Activated CD4-positive, CD25-positive, alpha-beta regulatory T cell treated with anti-CD3 and anti-CD28 coated beads, Interleukin-2, amount 50 U/mL, for 72 hours (primary cell): Measurements from ENCODE around the gene SNAPC3.

Experiments
- DNase-seq: peaks from one replicate; pipeline ENCODE4 v3.0.0; 2021

The SNAPC3 gene

DNA sequence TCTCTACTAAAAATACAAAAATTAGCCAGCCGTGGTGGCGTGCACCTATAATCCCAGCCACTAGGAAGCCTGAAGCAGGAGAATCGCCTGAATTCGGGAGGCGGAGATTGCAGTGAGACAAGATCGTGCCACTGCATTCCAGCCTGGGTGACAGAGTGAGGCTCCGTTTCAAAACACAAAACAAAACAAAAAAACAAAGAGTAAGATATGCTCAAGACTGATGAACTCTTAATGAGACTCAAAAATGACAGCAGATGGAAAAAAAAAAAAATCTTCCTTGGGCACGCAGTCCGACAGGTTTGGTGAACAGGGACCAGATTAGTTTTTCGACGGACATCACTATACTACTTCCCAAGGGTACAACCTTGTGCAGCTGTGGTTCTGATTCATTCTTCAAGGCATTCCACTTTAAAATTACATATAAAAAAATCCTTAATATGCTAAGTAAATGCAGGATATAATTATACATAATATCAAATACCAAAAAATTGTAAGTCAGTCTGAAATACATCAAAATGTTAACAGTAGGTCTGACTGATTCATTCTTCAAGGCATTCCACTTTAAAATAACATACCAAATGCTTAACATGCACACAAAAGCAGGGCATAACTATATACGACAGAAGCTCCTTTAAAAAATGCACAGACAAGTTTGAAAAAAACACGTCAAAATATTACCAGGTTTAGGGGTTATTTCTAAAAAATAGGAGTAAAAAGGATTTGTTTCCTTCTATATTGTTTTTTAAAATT, 75.7 kb downstream of the SNAPC3 start:
- no peak for DNase-seq

DNA sequence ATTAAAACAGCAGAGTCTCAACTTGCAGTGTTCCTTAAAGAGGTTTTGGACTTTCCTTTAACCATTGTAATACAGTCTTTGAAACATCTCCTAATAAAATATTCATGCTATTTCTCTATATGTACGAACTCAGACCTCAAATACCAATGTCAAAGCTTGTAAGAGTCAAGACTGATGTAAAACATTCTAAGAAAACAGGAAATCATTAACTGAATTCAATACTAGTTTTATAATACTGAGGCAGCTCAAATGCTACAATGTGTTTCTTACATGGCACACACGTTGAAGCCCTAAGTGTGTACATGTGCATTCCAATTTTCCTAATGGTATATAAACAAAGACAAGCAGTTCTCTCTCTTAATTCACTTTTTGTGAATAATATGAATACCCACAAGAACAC, 76.5 kb downstream of the SNAPC3 start:
- no peak for DNase-seq

DNA sequence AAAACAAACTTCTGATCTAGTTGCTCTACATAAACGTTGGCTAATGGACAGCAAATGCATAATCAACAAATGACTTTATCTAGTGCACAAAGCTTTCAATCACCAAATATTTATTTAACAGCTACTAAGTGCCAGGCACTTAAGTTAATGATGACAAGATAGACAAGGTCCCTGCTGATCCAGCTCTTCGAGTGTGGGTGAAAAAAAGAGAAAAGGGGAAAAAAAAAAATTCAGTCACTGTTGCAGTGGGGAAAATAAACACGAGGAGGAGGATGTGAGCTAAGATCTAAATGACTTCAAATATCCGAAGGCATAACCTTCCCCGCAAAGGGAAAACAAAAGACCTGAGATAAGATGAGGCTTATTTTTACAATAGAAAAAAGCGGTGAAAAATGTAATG, 78.5 kb downstream of the SNAPC3 start:
- DNase-seq: no peak

DNA sequence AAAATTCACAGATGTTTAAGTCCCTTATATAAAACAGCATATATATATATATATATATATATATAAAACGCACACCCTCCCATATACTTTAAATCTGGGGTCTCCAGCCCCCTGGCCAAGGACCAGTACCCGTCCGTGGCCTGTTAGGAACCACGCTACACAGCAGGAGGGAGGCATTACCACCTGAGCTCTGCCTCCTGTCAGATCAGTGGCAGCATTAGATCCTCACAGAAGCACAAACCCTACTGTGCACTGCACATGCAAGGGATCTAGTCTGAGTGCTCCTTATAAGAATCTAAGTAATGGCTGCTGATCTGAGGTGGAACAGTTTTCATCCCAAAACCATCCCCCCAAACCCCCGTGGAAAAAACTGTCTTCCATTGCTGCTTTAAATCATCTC, 79.1 kb downstream of the SNAPC3 start:
- DNase-seq: no peak

DNA sequence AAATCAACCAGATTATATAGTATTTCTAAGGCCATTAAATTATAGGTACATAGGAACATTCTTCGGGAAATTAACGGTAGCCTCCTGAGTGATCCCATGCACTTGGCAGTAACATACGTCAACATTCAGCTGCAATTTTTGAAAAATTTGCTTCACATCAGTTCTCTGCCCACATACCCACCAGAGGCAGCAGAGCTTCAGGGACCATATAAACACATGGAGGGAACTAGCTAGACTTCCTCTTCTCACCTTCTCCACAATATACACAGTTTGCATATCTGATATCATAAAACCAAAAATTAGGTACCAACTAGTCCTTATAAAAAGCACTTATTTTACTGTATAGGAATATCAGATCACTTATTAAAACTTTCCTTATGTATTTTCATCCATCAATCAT, 83.2 kb downstream of the SNAPC3 start:
- DNase-seq: no peak

DNA sequence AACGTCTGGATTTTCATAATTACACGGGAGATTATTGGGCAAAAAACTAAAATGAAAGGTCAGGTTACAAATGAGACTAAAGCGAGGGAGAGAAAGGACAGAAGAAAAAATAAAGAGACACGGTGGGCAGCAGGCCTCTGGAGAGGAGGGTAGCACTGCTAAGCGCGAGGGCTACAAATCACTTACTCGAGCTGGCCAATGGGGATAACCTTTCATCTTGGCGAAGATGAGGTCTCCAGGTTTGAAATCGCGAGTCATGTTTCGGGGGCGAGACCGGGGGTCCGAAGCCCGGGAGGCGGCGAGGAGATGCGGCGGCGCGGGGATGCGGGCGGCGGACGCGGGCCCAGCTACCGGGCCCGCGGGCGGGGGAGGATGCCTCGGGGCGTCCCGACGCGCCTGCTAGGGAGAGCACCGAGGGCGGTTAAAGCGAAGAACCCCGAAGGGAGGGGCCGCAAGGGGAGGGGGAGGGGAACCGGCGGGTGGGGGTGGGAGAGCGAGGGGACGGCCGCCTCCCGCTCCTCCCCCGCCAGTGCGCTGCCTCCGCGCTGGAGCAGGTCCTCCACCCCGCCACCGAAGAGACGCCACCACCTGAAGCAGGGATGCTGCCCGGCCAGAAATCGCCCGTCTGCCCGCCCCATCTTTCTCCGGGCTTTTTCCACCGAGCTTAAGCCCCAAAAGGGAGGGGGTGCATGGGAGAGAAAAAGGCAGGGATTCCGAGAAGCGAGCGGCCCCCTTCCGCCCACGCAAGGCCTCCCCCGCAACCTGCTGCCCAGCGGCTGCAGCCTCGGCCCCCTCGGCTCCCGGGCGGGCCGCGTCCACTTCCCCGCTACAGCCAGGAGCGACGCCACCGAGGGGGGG, 87.5 kb downstream of the SNAPC3 start:
- DNase-seq: no peak

DNA sequence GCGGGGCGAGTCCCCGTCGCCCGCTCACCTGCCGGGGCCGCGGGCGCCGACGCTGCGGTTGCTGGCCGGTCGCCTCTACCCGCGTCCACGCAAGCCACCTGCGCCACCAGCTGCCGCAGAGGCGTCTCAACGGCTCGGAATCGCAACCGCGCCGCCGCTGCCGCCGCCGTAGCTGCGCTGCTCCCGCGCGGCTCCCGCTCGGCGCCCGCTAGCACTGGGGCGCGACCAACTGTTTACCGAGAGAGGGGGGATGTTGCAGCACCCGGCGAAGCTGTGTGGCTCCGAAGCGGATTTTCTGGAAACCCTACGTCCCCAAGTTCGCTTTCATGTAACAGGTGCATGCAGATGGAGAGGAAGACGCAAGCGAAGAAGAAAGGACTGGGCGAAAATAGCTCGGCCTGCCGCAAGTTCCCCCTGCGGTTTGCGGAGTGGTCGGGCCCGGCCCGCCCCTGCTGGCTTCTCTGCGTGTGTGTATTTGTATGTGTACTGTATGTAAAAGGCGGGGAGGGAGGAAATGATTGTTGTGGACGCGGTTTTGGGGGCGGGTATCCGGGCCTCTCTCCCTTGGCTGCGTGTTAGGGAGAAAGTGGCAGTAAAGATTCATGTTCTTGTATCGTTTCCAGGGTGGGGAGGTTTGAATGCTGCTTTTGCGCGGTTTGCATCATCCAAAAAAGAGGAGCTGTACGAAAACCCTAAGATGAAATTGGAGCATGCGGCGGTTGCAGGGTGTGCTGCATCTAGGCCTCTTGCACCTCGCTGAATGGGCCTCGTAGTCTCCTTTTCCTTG, 88.3 kb downstream of the SNAPC3 start, which contains the start of gene PSIP1:
PSIP1 (minus strand) TSS at position 182 of the 787 bp plus-strand sequence. CDS start 782 bp downstream, outside the sequence.
- peak; percentile 86 for DNase-seq
